Measurements from ENCODE around the gene OR2A7.
"Not testable (repeated sequence)": the region's sequence is repeated elsewhere in the genome, so short reads cannot be mapped to it uniquely, and the experiment has no call there.

- not testable (repeated sequence) for TF ChIP-seq EZH2 (IDR thresholded peaks at IDR 0.05; ENCODE audit: low read length, missing control alignments); CTCF (conservative IDR thresholded peaks at IDR 0.05 in 1 of 2, IDR thresholded peaks at IDR 0.05 in 1 of 2; ENCODE audit: low read depth in 1 of 2, low read length in 2 of 2)
Observed at GRCh38 chr7:144226866-144227265, 37.7 kb downstream of the OR2A7 start.
